ENCODE data around the gene IL1RAP. TPM values are rescaled to one million over a fixed set of nuclear protein-coding genes. Genes with fewer than 3 reads are reported as not detected.
"Not testable (repeated sequence)": the region's sequence is repeated elsewhere in the genome, so short reads cannot be mapped to it uniquely, and the experiment has no call there.

IL1RAP gene
- polyA plus RNA-seq, 3 donors, result 8.0 to 12.6 (median 11.8) TPM

GRCh38 chr3:190516416-190516815 is 2.5 kb downstream of the IL1RAP start:
- H4K20me1 ChIP-seq (ENCODE audit: insufficient read depth, low read length), result peaks cover 23% of the 10 kb centered on the region
- no peak overlapping the region for H2AFZ ChIP-seq (ENCODE audit: insufficient read depth, low read depth, low read length, poor library complexity, severe bottlenecking)
- H3K27me3 Mint-ChIP-seq (ENCODE audit: low read depth in 3 of 3), result no peaks in the 10 kb centered on the region
- peaks cover 56% of the 10 kb centered on the region for H3K79me2 ChIP-seq (ENCODE audit: insufficient read depth, low read length)
- intact Hi-C loops (cut with micrococcal nuclease), result loop anchor here (2.0 to 10.0 kb wide), 5 partner anchors 48 to 181 kb away; no protein-coding TSS in a partner anchor
- no CpG with 5 or more reads among the region's 1 CpG for WGBS (ENCODE audit: insufficient coverage)
- H3K9me3 ChIP-seq (replicated peaks in 1 of 2; ENCODE audit: control insufficient read depth in 1 of 2, insufficient read depth in 1 of 2, low read length in 2 of 2), result no peaks in the 10 kb centered on the region
- peaks cover 0 to 6% (median 0%) of the 10 kb centered on the region in 7 donors for H3K9me3 Mint-ChIP-seq
- no peak overlapping the region for H3K4me3 ChIP-seq (replicated peaks in 1 of 3; ENCODE audit: low read depth in 2 of 3, low read length in 3 of 3)
- H3K27ac ChIP-seq (ENCODE audit: low read depth in 1 of 2, low read length in 2 of 2), result no peak overlapping the region
- no peak overlapping the region for H3K4me3 Mint-ChIP-seq
- H3K36me3 ChIP-seq (replicated peaks in 1 of 2; ENCODE audit: control insufficient read depth in 1 of 2, insufficient read depth in 2 of 2, low read length in 2 of 2), result no peaks in the 10 kb centered on the region
- peaks cover 13 to 20% of the 10 kb centered on the region in 2 donors for H3K36me3 Mint-ChIP-seq
- no peak for DNase-seq
- H3K4me1 Mint-ChIP-seq, result peaks cover 37% of the 10 kb centered on the region
- TF ChIP-seq CTCF (IDR thresholded peaks at IDR 0.05), result no peak
- no peak overlapping the region for H3K4me2 ChIP-seq (replicated peaks; ENCODE audit: extremely low read depth, low read length, poor library complexity, severe bottlenecking)
- H3K27me3 ChIP-seq (ENCODE audit: control insufficient read depth in 2 of 2, insufficient read depth in 2 of 2, low read length in 2 of 2), result no peaks in the 10 kb centered on the region
- H3K27ac Mint-ChIP-seq, result no peak overlapping the region
- H3K9ac ChIP-seq (ENCODE audit: insufficient read depth, low read length, poor library complexity, severe bottlenecking), result no peak overlapping the region
- peaks cover 19 to 32% of the 10 kb centered on the region in 2 donors for H3K4me1 ChIP-seq (ENCODE audit: control insufficient read depth in 1 of 2, insufficient read depth in 2 of 2, low read length in 2 of 2)

GRCh38 chr3:190517687-190518086 is 3.8 kb downstream of the IL1RAP start:
- no peak overlapping the region for H2AFZ ChIP-seq (ENCODE audit: insufficient read depth, low read depth, low read length, poor library complexity, severe bottlenecking)
- peaks cover 23% of the 10 kb centered on the region for H4K20me1 ChIP-seq (ENCODE audit: insufficient read depth, low read length)
- no peak overlapping the region for H3K4me3 ChIP-seq (replicated peaks in 1 of 3; ENCODE audit: low read depth in 2 of 3, low read length in 3 of 3)
- Mint-ChIP-seq H3K27ac (peak overlapping the region in 6 of 7 donors; percentile 20 to 80 (median 49)), H3K4me1 (peaks cover 37% of the 10 kb centered on the region), H3K4me3 (no peak overlapping the region), H3K36me3 (peaks cover 13 to 26% of the 10 kb centered on the region in 2 donors), H3K9me3 (peaks cover 0 to 6% (median 0%) of the 10 kb centered on the region in 7 donors), H3K27me3 (ENCODE audit: low read depth in 3 of 3) (peaks cover 0 to 1% (median 0%) of the 10 kb centered on the region in 3 donors)
- H3K4me2 ChIP-seq (replicated peaks; ENCODE audit: extremely low read depth, low read length, poor library complexity, severe bottlenecking), result no peak overlapping the region
- peak; percentile 55 to 83 (median 81) for DNase-seq
- H3K9ac ChIP-seq (ENCODE audit: insufficient read depth, low read length, poor library complexity, severe bottlenecking), result no peak overlapping the region
- intact Hi-C loops (cut with micrococcal nuclease), result loop anchor here (2.0 to 10.0 kb wide), 5 partner anchors 47 to 180 kb away; no protein-coding TSS in a partner anchor
- H3K27me3 ChIP-seq (ENCODE audit: control insufficient read depth in 2 of 2, insufficient read depth in 2 of 2, low read length in 2 of 2), result no peaks in the 10 kb centered on the region
- peaks cover 57% of the 10 kb centered on the region for H3K79me2 ChIP-seq (ENCODE audit: insufficient read depth, low read length)
- no peak for TF ChIP-seq CTCF (IDR thresholded peaks at IDR 0.05)
- peak overlapping the region in 1 of 2 donors; percentile 46 for H3K27ac ChIP-seq (ENCODE audit: low read depth in 1 of 2, low read length in 2 of 2)
- WGBS (ENCODE audit: insufficient coverage), result 71% methylated on average over 1 of the region's 3 CpGs
- peaks cover 18 to 30% of the 10 kb centered on the region in 2 donors for H3K4me1 ChIP-seq (ENCODE audit: control insufficient read depth in 1 of 2, insufficient read depth in 2 of 2, low read length in 2 of 2)
- no peaks in the 10 kb centered on the region for H3K9me3 ChIP-seq (replicated peaks in 1 of 2; ENCODE audit: control insufficient read depth in 1 of 2, insufficient read depth in 1 of 2, low read length in 2 of 2)
- H3K36me3 ChIP-seq (replicated peaks in 1 of 2; ENCODE audit: control insufficient read depth in 1 of 2, insufficient read depth in 2 of 2, low read length in 2 of 2), result no peaks in the 10 kb centered on the region

GRCh38 chr3:190518531-190518930 is 4.6 kb downstream of the IL1RAP start:
- not testable (repeated sequence) for H3K4me3 ChIP-seq (replicated peaks in 1 of 3; ENCODE audit: low read depth in 2 of 3, low read length in 3 of 3); H2AFZ ChIP-seq (ENCODE audit: insufficient read depth, low read depth, low read length, poor library complexity, severe bottlenecking); H3K27ac ChIP-seq (ENCODE audit: low read depth in 1 of 2, low read length in 2 of 2); DNase-seq; H3K4me2 ChIP-seq (replicated peaks; ENCODE audit: extremely low read depth, low read length, poor library complexity, severe bottlenecking); H3K9ac ChIP-seq (ENCODE audit: insufficient read depth, low read length, poor library complexity, severe bottlenecking); H3K27me3 ChIP-seq (ENCODE audit: control insufficient read depth in 2 of 2, insufficient read depth in 2 of 2, low read length in 2 of 2); H3K36me3 ChIP-seq (replicated peaks in 1 of 2; ENCODE audit: control insufficient read depth in 1 of 2, insufficient read depth in 2 of 2, low read length in 2 of 2); H3K9me3 Mint-ChIP-seq; H3K27me3 Mint-ChIP-seq (ENCODE audit: low read depth in 3 of 3); H3K4me3 Mint-ChIP-seq; H3K9me3 ChIP-seq (replicated peaks in 1 of 2; ENCODE audit: control insufficient read depth in 1 of 2, insufficient read depth in 1 of 2, low read length in 2 of 2)
- peak overlapping the region in 2 of 7 donors; percentile 6 to 25 for H3K27ac Mint-ChIP-seq
- Histone ChIP-seq H3K79me2 (ENCODE audit: insufficient read depth, low read length) (peaks cover 57% of the 10 kb centered on the region), H4K20me1 (ENCODE audit: insufficient read depth, low read length) (peaks cover 23% of the 10 kb centered on the region), H3K4me1 (ENCODE audit: control insufficient read depth in 1 of 2, insufficient read depth in 2 of 2, low read length in 2 of 2) (peaks cover 11 to 22% of the 10 kb centered on the region in 2 donors)
- H3K36me3 Mint-ChIP-seq, result peaks cover 13 to 26% of the 10 kb centered on the region in 2 donors
- intact Hi-C loops (cut with micrococcal nuclease), result loop anchor here (5.0 to 10.0 kb wide), 4 partner anchors 46 to 179 kb away; no protein-coding TSS in a partner anchor
- peaks cover 29% of the 10 kb centered on the region for H3K4me1 Mint-ChIP-seq
- WGBS (ENCODE audit: insufficient coverage), result 95% methylated on average over 3 of the region's 4 CpGs

All from CD14-positive monocyte (primary cell).